Testis (tissue), 2 donors: ENCODE results near the gene PLLP.

Source experiments
- CTCF ChIP-seq, 3 experiments: fragments of 450-650 bp in 2 of 3; fragments of 200-600 bp in 1 of 3; sonication (generic) in 1 of 3; IDR thresholded peaks; one replicate each; pipeline ENCODE4 v1.5.1; 2016 to 2019; ENCODE audit warnings: antibody characterized with exemption in 3 of 3, mild to moderate bottlenecking in 2 of 3, moderate library complexity in 1 of 3
- POLR2A ChIP-seq: fragments of 450-650 bp; IDR thresholded peaks from one replicate; pipeline ENCODE4 v1.6.1; 2017; ENCODE audit warnings: antibody characterized with exemption, mild to moderate bottlenecking, moderate library complexity

GRCh38 chr16:57282510-57283213, 1.8 kb downstream of the PLLP start:
- TF ChIP-seq CTCF (IDR thresholded peaks at IDR 0.05), result no peak
- TF ChIP-seq POLR2A, result no peak
